Activated B cell treated with CpG ODN at 0.5 μM for 24 hours (primary cell): Measurements from ENCODE around the gene ZNF444. TPM values are rescaled to one million over a fixed set of nuclear protein-coding genes. Genes with fewer than 3 reads are reported as not detected.
"Not testable (repeated sequence)": the region's sequence is repeated elsewhere in the genome, so short reads cannot be mapped to it uniquely, and the experiment has no call there.

Experiments used
- ATAC-seq: fragments of 200-7000 bp; cut with Tn5 transposase; one replicate; pipeline ENCODE4 v1.10.0; 2021; ENCODE audit warnings: low read depth, mild to moderate bottlenecking, moderate library complexity
- CTCF ChIA-PET: fragments of 350-600 bp; sonication (Branson Sonifier 250); formaldehyde crosslinking; loops from one replicate; lab custom pipeline; 2021; ENCODE audit warnings: antibody characterized with exemption; lab: Charles Lee
- POLR2A ChIA-PET: fragments of 350-600 bp; sonication (Branson Sonifier 250); formaldehyde crosslinking; loops from one replicate; lab custom pipeline; 2021; ENCODE audit warnings: antibody characterized with exemption; lab: Charles Lee
- DNase-seq: peaks from one replicate; pipeline ENCODE4 v3.0.0; 2022
- H3K27ac Mint-ChIP-seq: one replicate; pipeline ENCODE4 v1.8.0; 2020; ENCODE audit warnings: mixed read lengths
- H3K27me3 Mint-ChIP-seq: one replicate; pipeline ENCODE4 v1.8.0; 2021; ENCODE audit warnings: mixed read lengths
- H3K36me3 Mint-ChIP-seq: one replicate; pipeline ENCODE4 v1.8.0; 2021; ENCODE audit warnings: low read depth, mixed read lengths
- H3K4me1 Mint-ChIP-seq: one replicate; pipeline ENCODE4 v1.8.0; 2021; ENCODE audit warnings: mixed read lengths
- H3K4me3 Mint-ChIP-seq: one replicate; pipeline ENCODE4 v1.8.0; 2020; ENCODE audit warnings: mild to moderate bottlenecking, mixed read lengths
- H3K9me3 Mint-ChIP-seq: one replicate; pipeline ENCODE4 v1.8.0; 2020; ENCODE audit warnings: mixed read lengths
- intact Hi-C: fragments of 100-400 bp; cut with micrococcal nuclease; formaldehyde crosslinking; loops from one replicate; pipeline ENCODE4 v1.15.1; 2024
- total RNA-seq: library from RNA; stranded (reverse); gene quantifications from 2 replicates; pipeline ENCODE4 v1.2.3, GENCODE V29; 2022
- TF ChIP-seq, protein P1 (sequence below): fragments of 200-600 bp; IDR thresholded peaks from one replicate; pipeline ENCODE4 v1.8.0; 2022; ENCODE audit warnings: antibody characterized with exemption, mild to moderate bottlenecking

Gene ZNF444
- total RNA-seq, 1 donor from 2014 or later = 32.1 TPM

DNA sequence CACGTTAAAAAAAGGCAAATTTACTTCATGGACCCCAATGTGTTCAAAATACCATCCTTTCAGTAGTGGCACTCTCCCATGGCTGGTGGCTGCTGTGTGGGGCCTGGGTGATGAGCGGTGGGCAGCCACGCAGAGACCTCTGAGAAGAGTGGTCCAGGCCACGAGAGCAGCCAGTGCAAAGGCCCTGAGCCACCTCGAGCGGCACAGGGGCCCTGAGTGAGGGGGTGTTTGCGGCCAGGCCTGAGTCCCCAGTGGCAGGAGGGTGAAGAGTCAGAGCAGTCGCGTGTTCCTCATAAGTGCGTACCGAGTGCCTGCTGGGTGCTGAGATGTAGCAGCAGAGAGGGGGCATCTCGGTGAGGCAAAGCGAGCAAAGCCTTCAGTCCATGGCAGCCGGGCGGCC, 7.0 kb downstream of the ZNF444 start:
- Mint-ChIP-seq H3K27ac (no peak overlapping the region), H3K4me1 (peaks cover 8% of the 10 kb centered on the region), H3K9me3 (no peaks in the 10 kb centered on the region), H3K36me3 (peaks cover 40% of the 10 kb centered on the region), H3K4me3 (no peak overlapping the region), H3K27me3 (no peaks in the 10 kb centered on the region)
- TF ChIP-seq, protein P1, sequence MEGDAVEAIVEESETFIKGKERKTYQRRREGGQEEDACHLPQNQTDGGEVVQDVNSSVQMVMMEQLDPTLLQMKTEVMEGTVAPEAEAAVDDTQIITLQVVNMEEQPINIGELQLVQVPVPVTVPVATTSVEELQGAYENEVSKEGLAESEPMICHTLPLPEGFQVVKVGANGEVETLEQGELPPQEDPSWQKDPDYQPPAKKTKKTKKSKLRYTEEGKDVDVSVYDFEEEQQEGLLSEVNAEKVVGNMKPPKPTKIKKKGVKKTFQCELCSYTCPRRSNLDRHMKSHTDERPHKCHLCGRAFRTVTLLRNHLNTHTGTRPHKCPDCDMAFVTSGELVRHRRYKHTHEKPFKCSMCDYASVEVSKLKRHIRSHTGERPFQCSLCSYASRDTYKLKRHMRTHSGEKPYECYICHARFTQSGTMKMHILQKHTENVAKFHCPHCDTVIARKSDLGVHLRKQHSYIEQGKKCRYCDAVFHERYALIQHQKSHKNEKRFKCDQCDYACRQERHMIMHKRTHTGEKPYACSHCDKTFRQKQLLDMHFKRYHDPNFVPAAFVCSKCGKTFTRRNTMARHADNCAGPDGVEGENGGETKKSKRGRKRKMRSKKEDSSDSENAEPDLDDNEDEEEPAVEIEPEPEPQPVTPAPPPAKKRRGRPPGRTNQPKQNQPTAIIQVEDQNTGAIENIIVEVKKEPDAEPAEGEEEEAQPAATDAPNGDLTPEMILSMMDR = no peak
- intact Hi-C loops = no loop called here
- CTCF ChIA-PET = no interaction called here
- ATAC-seq (no peak), DNase-seq (no peak)
- POLR2A ChIA-PET = no interaction called here

GRCh38 chr19:56148955-56149655, 8.0 kb downstream of the ZNF444 start:
- H3K27me3 Mint-ChIP-seq, H3K27ac Mint-ChIP-seq, DNase-seq, CTCF ChIA-PET, intact Hi-C loops, H3K4me1 Mint-ChIP-seq, H3K4me3 Mint-ChIP-seq, H3K9me3 Mint-ChIP-seq, POLR2A ChIA-PET, ATAC-seq: not testable (repeated sequence)
- peaks cover 47% of the 10 kb centered on the region for H3K36me3 Mint-ChIP-seq

- CTCF ChIA-PET = no interaction called here
- Mint-ChIP-seq H3K4me1 (no peaks in the 10 kb centered on the region), H3K27ac (no peak overlapping the region), H3K9me3 (no peaks in the 10 kb centered on the region), H3K27me3 (no peaks in the 10 kb centered on the region), H3K4me3 (no peak overlapping the region), H3K36me3 (peaks cover 49% of the 10 kb centered on the region)
- ATAC-seq = no peak
- intact Hi-C loops = no loop called here
- POLR2A ChIA-PET = no interaction called here
- TF ChIP-seq, protein P1 = no peak
- no peak for DNase-seq
These were observed 8.6 kb downstream of the ZNF444 start for GRCh38 chr19:56149656-56150038.

DNA sequence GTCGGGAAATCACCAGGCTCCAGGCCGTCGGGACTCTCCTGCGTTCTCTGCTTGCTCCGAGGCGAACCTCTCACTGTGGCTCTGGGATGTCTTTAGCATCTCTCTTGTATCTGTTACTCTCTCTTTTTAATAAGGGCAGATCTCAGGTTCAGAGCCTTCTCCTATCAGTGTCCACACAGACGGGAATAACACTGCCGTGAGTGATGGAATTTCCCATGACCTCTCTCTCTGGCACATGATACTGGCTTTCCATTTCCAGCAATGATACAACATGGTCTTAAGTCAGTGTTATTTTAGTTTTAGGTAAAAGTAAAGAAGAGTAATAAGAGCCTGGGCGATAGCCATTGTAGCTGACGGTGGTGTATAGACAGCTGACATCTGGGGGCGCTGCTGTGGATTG, 9.3 kb downstream of the ZNF444 start:
- Mint-ChIP-seq H3K9me3 (no peaks in the 10 kb centered on the region), H3K27ac (no peak overlapping the region), H3K27me3 (no peaks in the 10 kb centered on the region), H3K4me1 (no peaks in the 10 kb centered on the region), H3K36me3 (peaks cover 55% of the 10 kb centered on the region), H3K4me3 (no peak overlapping the region)
- ChIA-PET CTCF (interaction anchor here (0.6 kb wide), 1 partner anchor 59 kb away, joined by 3 read pairs; no protein-coding TSS in a partner anchor), POLR2A (no interaction called here)
- TF ChIP-seq, protein P1 = no peak
- intact Hi-C loops = no loop called here
- ATAC-seq (no peak), DNase-seq (no peak)

- H3K4me3 Mint-ChIP-seq = no peak overlapping the region
- no peaks in the 10 kb centered on the region for H3K4me1 Mint-ChIP-seq
- TF ChIP-seq, protein P1 = no peak
- intact Hi-C loops = no loop called here
- ATAC-seq = no peak
- H3K9me3 Mint-ChIP-seq = no peaks in the 10 kb centered on the region
- ChIA-PET POLR2A (no interaction called here), CTCF (interaction anchor here (0.6 kb wide), 1 partner anchor 72 kb away, joined by 4 read pairs; no protein-coding TSS in a partner anchor)
- no peak for DNase-seq
- H3K27ac Mint-ChIP-seq = no peak overlapping the region
- H3K27me3 Mint-ChIP-seq = no peaks in the 10 kb centered on the region
- peaks cover 62% of the 10 kb centered on the region for H3K36me3 Mint-ChIP-seq
These were observed 11.6 kb downstream of the ZNF444 start for GRCh38 chr19:56152644-56153043.

DNA sequence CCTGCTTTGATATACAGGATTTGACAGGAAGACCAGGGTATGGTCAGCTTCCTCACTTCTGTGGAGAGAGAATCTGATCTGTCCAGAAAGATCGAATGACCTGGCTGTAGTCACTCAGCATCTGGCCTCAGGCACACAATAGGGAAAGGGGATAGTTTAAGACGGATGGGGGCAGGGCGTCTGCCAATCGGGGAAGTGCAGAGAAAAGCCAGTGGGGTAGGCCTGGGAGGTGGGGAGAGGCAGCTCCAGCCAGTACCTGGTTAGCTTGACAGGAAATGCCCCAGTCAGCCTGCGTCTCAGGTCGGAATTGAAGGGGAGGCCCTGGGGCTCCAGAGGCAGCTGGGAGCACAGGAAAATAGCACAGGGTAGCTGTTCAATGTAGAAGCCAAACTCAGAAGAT, 12.4 kb downstream of the ZNF444 start:
- Mint-ChIP-seq H3K4me1 (no peaks in the 10 kb centered on the region), H3K27me3 (no peaks in the 10 kb centered on the region), H3K36me3 (peaks cover 61% of the 10 kb centered on the region), H3K27ac (no peak overlapping the region), H3K4me3 (no peak overlapping the region), H3K9me3 (no peaks in the 10 kb centered on the region)
- DNase-seq = no peak
- ATAC-seq = no peak
- intact Hi-C loops = no loop called here
- CTCF ChIA-PET = no interaction called here
- POLR2A ChIA-PET = no interaction called here
- TF ChIP-seq, protein P1 = no peak
